ENCODE results near the gene DOC2A.

DOC2A gene

GRCh38 chr16:29989111-29989858 lies 21.5 kb downstream of the DOC2A start:
- no peak for DNase-seq

- no peak for DNase-seq
Observed at GRCh38 chr16:29988346-29989075, 22.3 kb downstream of the DOC2A start.

GRCh38 chr16:29987371-29988085 lies 23.3 kb downstream of the DOC2A start:
- DNase-seq: no peak

GRCh38 chr16:29986931-29987330 lies 23.9 kb downstream of the DOC2A start:
- DNase-seq: no peak

- no peak for DNase-seq
Observed at GRCh38 chr16:29986231-29986630, 24.6 kb downstream of the DOC2A start.

- no peak for DNase-seq
Observed at GRCh38 chr16:29985271-29985811, 25.5 kb downstream of the DOC2A start.

- no peak for DNase-seq
Observed at GRCh38 chr16:29984764-29985147, 26.1 kb downstream of the DOC2A start.

- no peak for DNase-seq
Observed at GRCh38 chr16:29984137-29984763, 26.6 kb downstream of the DOC2A start.

GRCh38 chr16:29983420-29984136 lies 27.2 kb downstream of the DOC2A start:
- no peak for DNase-seq

GRCh38 chr16:29982560-29983419 lies 28.0 kb downstream of the DOC2A start:
- DNase-seq: no peak

GRCh38 chr16:29978564-29979270 lies 32.1 kb downstream of the DOC2A start:
- DNase-seq: no peak

GRCh38 chr16:29978081-29978480 lies 32.7 kb downstream of the DOC2A start:
- DNase-seq: no peak

GRCh38 chr16:29977063-29977825 lies 33.6 kb downstream of the DOC2A start:
- DNase-seq: no peak

GRCh38 chr16:29975811-29976511 lies 34.9 kb downstream of the DOC2A start:
- DNase-seq: no peak

- no peak for DNase-seq
Observed at GRCh38 chr16:29975134-29975538, 35.7 kb downstream of the DOC2A start.

GRCh38 chr16:29974291-29975133 lies 36.3 kb downstream of the DOC2A start:
- DNase-seq: peak; percentile 31

GRCh38 chr16:29973384-29974246 lies 37.2 kb downstream of the DOC2A start, which contains the start of gene TAOK2:
TAOK2 (plus strand) TSS chr16:29973868; CDS start chr16:29977773, 3,905 bp downstream.
- DNase-seq: peak; percentile 98

All from right kidney (tissue), 1 donor.